ENCODE results near the gene ARHGAP15.

The ARHGAP15 gene

GRCh38 chr2:143229952-143230351 lies 100.7 kb downstream of the ARHGAP15 start:
- DNase-seq = no peak

- DNase-seq = no peak
Measured at GRCh38 chr2:143230506-143231253, 101.5 kb downstream of the ARHGAP15 start.

GRCh38 chr2:143231254-143231645 lies 102.0 kb downstream of the ARHGAP15 start:
- no peak for DNase-seq

- no peak for DNase-seq
Measured at GRCh38 chr2:143237146-143237777, 108.0 kb downstream of the ARHGAP15 start.

GRCh38 chr2:143241403-143242088 lies 112.3 kb downstream of the ARHGAP15 start:
- no peak for DNase-seq

GRCh38 chr2:143246246-143246645 lies 117.0 kb downstream of the ARHGAP15 start:
- no peak for DNase-seq

GRCh38 chr2:143246815-143247744 lies 117.9 kb downstream of the ARHGAP15 start:
- DNase-seq = no peak

GRCh38 chr2:143248631-143249030 lies 119.4 kb downstream of the ARHGAP15 start:
- DNase-seq = no peak

- DNase-seq = no peak
Measured at GRCh38 chr2:143251681-143252080, 122.5 kb downstream of the ARHGAP15 start.

- no peak for DNase-seq
Measured at GRCh38 chr2:143252138-143252907, 123.1 kb downstream of the ARHGAP15 start.

- DNase-seq = peak in 1 of 2 experiments; percentile 17
Measured at GRCh38 chr2:143254110-143254509, 124.9 kb downstream of the ARHGAP15 start.

GRCh38 chr2:143255086-143255485 lies 125.9 kb downstream of the ARHGAP15 start:
- no peak for DNase-seq

GRCh38 chr2:143255899-143256298 lies 126.7 kb downstream of the ARHGAP15 start:
- no peak for DNase-seq

GRCh38 chr2:143258126-143258892 lies 129.1 kb downstream of the ARHGAP15 start:
- no peak for DNase-seq

- DNase-seq = peak; percentile 64 to 69
Measured at GRCh38 chr2:143259368-143259958, 130.2 kb downstream of the ARHGAP15 start.

- peak; percentile 18 to 34 for DNase-seq
Measured at GRCh38 chr2:143261986-143262385, 132.8 kb downstream of the ARHGAP15 start.

GRCh38 chr2:143262389-143262788 lies 133.2 kb downstream of the ARHGAP15 start:
- no peak for DNase-seq

- DNase-seq = no peak
Measured at GRCh38 chr2:143263066-143263625, 133.9 kb downstream of the ARHGAP15 start.

GRCh38 chr2:143264851-143265250 lies 135.6 kb downstream of the ARHGAP15 start:
- no peak for DNase-seq

GRCh38 chr2:143279672-143280071 lies 150.5 kb downstream of the ARHGAP15 start:
- no peak for DNase-seq
